GM21737 (cell line): ENCODE results near the gene EFNA5.

Experiments used
- ATAC-seq: cut with Tn5 transposase; IDR thresholded peaks from one replicate; pipeline ENCODE4 v1.9.1; 2021; ENCODE audit warnings: mild to moderate bottlenecking, moderate library complexity; ENCODE audit not compliant: unreplicated experiment

EFNA5 gene

GRCh38 chr5:107524111-107524510 lies 146.6 kb downstream of the EFNA5 start:
- ATAC-seq = no peak

DNA sequence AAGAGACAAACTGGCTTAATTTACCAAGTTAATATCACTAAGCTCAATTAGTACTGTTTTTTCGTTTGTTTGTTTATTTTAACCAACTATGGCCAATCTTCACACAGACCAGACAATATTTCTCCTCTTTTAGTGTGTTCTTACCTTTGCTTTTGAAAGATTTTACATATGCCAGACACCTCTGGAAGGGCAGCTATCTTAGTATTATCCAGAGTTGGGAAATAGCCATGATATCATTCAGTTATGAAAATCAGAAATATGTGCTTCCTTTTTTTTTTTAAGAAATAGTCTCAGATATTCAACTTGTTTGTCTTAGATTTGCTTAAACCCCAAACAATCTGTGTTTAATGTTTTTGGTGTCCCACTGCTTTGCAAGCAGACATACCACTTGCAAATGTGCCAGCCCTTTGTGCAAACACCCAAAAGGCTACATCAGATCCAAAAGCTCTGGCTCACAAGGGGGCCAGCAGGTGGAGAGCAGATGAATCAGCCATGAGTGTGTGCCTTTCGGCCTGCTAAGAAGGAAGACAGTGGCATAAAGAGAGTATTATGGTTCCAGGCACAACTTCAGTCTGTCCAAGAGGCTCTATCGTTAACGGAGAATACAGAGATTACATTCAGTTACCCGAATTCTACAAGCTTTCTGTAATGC lies 147.6 kb downstream of the EFNA5 start:
- ATAC-seq = no peak

GRCh38 chr5:107522456-107522855 lies 148.3 kb downstream of the EFNA5 start:
- no peak for ATAC-seq

- ATAC-seq = no peak
These were observed 150.8 kb downstream of the EFNA5 start for GRCh38 chr5:107519900-107520354.

- ATAC-seq = no peak
These were observed 152.1 kb downstream of the EFNA5 start for GRCh38 chr5:107518616-107519015.

DNA sequence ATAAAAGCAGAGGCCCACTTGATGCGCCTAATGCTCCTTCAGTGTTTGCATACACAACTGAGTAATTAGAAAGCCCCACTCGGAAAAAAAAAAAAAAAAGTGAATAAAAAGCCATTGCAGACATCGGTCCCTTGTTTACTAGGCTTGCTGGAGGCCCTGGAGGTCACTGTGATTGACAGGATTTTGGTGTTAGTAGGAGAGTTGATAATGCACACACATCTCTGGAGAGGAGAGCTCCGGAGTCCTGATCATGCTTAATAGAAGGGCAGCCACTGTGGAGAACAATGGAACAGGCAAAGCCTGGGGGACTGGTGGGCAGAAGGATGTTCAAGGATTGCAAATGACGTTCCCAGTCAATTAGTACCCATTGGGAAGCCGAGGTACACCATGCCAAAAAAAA lies 152.5 kb downstream of the EFNA5 start:
- ATAC-seq = no peak

DNA sequence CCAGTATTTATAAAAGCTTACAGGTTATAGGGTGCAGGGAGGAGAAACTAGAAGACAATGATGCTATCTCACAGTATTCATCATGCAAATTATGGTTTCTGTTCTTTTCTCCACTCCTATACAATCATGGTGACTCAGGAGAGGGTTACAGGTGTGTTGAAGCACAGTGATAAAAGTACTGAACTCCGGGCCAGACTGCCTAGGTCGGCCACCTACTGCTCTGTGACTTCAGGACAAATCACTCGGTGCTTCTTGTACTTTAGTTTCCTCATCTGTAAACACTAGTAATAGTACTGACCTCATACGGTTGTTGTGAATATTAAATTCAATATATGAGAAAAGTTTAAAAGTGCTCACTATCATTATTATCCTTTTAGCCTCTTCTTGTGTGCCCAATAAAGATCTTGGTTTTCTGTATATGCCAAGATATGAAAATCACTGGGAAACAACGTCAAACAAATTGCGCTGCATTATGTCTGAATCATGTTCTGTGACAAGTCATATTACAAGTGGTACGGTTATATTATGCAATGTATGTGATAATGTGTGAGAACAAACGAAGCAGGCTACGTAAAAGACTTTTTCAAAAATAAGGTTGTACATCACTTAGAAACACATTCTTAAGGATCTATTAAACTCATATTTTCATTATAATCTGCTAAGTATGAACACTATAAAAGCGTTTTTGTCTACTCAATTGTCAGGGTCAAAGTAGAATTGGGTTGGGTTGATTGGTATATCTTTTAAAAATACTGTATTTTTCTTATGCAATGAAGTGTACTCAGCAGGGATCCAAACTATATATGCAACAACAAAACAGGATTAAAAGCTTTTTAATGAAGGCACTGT lies 153.3 kb downstream of the EFNA5 start:
- no peak for ATAC-seq

- no peak for ATAC-seq
These were observed 154.1 kb downstream of the EFNA5 start for GRCh38 chr5:107516452-107517184.

DNA sequence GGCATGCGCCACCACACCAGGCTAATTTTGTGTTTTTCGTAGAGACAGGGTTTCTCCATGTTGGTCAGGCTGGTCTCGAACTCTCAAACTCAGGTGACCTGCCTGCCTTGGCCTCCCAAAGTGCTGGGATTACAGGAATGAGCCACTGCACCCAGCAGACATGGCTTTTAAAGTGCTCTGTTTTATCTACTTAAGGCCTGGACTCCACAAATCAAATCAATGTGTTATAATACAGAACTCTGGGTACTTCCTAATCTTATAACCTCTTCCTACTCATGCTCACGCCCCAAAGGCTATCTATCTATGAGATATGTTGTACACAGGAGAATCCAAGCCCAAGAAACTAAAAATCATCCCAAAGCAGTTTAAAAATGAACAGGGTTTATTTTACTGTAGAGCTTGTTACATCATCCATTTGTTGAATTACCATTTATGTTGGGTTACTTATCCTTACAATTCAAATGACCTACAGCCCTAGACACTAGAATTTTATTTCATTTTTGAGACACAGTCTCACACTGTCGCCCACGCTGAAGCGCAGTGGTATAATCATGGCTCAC lies 155.1 kb downstream of the EFNA5 start:
- no peak for ATAC-seq

DNA sequence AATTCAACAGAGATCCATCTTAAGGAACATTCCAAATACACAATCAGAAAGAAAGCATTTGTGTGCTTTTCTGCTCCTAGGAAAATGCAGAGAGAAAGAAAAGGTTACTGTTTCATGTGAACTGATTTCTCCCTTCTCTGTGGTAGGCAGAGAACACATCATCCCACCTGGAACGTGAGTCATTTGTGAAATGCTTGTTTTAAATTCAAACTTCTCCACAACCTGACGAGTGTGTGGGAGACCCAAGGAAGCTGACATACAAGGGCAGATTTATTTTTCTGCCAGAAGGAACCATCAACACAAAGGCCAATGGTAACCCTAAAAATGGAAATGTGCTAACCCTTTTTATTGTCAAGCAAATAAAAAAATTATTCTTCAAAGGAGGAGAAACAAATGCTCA lies 156.4 kb downstream of the EFNA5 start:
- ATAC-seq = no peak

GRCh38 chr5:107513337-107514085 lies 157.2 kb downstream of the EFNA5 start:
- ATAC-seq = no peak

DNA sequence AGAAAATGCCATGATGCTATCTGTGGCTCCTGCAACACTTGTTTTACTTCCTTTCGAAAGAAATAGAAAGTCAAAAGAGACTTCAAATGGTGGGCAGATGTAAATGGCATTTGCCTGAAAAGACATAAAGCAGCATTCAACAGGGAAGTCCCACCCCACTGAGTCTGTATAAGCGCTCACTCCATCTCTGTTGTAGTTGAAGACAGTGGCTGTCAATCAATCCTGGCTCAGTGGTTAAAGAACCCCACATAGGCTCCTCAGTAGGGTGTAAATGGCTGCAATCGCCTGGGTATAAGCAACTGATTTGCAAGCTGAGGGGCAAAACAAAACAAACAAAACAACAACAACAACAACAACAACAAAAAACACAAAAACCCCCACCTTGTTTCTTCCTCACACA lies 158.7 kb downstream of the EFNA5 start:
- ATAC-seq = no peak

DNA sequence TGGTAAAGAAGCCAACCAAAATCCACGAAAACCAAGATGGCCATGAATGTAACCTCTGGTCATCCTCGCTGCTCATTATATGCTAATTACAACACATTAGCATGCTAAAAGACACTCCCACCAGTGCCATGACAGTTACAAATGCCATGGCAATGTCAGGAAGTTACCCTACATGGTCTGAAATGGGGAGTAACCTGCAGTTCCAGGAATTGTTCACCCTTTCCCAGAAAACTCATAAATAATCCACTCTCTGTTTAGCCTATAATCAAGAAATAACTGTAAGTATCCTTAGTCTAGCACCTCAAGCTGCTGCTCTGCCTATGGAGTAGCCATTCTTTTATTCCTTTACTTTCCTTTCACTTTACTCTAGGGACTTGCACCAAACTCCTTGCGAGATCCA lies 160.6 kb downstream of the EFNA5 start:
- no peak for ATAC-seq

DNA sequence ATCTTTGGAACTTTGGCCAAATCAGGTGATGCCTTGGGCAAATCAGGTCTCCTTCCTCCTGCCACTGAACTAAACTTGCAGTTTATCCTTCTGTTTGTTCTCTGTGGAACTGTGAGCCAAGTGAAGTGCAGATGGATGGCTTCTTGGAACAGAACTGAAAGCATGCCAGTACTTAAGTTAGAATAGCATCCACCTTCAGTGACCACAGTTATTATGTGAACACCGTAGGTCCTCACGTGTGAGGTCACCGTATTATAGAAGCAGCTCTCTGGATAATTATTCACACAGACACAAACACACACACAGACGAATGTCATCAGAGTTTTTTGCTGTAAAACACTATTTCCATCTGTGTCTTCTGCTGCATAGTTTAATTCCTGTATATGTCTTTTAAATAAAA lies 162.6 kb downstream of the EFNA5 start:
- ATAC-seq = no peak

GRCh38 chr5:107505763-107506534 lies 164.8 kb downstream of the EFNA5 start:
- ATAC-seq = no peak

- ATAC-seq = no peak
These were observed 166.3 kb downstream of the EFNA5 start for GRCh38 chr5:107504424-107504823.

GRCh38 chr5:107502676-107503060 lies 168.1 kb downstream of the EFNA5 start:
- ATAC-seq = no peak

GRCh38 chr5:107501965-107502675 lies 168.6 kb downstream of the EFNA5 start:
- ATAC-seq = no peak

DNA sequence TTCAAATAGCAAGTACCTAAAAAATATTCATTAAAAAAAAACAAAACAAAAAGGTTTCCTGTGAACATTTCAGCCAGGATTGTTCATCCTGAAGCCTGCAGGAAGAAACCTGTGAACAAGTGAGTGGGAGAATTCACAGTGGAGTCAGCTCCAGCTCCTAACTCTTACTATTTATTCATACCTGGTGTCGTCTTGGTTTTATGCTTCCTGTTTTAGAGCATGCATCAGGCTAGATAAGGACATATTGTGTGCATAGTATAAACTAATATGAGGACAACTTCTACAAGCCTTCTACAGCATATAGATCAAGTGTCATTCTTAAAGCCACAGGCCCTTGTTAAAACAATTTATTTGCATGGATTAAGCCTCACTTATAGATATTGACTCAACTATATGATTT lies 169.9 kb downstream of the EFNA5 start:
- no peak for ATAC-seq
